GM21515 (cell line): ENCODE data around the gene PTPN2.

Experiments used
- ATAC-seq: cut with Tn5 transposase; IDR thresholded peaks from one replicate; pipeline ENCODE4 v1.9.1; 2021; ENCODE audit not compliant: unreplicated experiment

The PTPN2 gene

DNA sequence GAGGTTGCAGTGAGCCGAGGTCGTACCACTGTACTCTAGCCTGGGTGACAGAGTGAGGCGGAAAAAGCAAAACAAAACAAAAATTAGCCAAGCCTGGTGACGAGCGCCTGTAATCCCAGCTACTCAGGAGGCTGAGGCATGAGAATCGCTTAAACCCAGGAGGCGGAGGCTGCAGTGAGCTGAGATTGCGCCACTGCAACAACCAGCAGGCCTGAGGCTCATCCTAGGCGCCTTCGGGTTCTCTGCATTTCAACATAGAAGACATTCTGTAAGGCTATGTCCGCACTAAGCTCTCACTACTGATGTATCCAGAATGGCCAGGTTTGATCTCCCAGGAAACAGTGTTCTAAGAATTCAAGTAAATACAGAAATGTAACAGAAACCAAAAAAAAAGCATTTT is 23.5 kb downstream of the PTPN2 start:
- ATAC-seq, result no peak

DNA sequence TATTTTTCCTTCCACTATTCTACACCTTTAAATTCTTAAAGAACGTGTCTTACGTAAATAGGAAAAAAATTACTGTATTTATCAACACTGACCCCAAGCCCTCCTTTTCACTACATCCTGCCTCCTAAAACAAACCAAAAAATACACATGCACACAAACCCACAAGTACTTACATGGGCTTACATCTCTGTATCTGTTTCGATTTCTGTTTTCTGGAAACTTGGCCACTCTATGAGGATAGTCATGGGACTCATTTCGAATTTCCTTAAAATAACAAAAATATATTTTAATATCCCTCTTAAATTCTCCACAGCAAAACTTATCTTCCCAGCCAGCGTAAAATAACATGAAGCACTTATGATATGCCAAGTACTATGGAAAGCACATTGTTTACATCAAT is 25.0 kb downstream of the PTPN2 start:
- no peak for ATAC-seq

DNA sequence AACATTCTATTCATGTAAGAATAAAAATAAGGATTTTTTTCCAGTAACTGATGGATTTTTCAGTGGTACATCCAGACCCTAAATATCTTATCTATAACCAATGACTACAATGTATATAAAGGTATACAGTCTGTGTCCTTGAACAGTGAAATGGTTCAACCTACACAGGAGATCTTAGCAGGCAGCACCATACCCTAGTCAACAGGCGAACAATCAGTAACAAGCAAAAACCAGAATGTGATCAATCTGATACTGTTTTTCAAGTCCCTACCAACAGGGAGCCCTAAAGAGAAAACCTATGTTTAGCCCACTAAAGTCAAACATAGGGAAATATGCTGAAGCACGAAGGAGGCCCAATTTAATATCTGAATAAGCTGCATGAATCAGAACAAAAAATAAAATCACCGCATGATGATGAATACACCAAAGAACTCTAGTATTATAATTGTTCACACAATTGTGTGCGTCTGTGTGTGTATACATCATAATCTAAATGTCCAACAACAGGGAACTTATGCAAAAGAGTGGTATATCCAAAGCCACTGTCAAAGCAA is 26.0 kb downstream of the PTPN2 start:
- no peak for ATAC-seq

DNA sequence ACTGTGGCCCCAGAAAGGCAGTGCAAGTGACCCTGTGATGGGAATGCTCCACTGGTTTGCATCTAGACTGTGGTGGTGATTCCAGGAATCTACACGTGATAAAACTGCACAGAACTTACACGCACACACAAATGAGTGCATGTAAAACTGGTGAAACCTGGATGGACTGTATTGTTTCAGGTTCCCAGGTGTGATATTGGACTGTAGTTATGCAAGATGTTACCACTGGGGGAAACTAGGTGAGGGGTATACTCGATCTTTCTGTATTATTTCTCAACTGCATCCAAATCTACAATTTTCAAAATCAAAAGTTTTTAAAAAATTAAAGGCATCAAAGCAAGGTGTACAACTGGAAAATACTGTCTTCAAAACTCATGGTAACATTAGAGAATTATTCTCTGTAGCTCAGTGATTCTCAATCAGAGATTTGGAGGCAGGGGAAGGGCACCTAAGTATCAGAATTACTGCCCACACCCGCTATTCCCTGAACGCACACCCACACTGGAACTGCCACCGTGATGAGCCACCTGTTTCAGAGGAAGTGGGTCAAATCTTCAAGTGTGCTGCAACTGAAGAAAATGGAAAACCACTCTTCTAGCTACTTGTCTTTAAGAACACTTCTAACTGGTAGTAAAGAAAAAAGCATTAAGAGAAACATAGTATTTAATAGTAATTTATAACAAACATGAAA is 26.7 kb downstream of the PTPN2 start:
- no peak for ATAC-seq

DNA sequence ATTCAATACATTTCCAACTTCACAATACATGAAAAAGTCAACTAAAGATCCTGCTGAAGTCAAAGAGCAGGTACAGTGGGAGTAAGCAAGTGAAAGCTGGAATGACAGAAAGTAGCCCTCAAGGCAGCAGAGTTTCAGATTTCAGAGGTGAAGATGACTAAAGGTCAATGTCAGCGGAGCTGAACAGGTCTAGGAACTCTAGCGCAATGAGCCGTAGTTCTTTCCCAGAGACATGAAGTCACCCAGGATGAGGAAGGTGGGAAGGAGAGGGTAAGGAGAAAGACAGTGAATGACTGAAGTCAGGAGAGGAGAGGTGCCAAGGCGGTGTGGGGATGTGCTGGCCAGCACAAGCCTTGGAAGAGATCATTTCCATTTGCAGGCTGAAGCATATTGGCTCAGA is 28.1 kb downstream of the PTPN2 start:
- ATAC-seq, result no peak

DNA sequence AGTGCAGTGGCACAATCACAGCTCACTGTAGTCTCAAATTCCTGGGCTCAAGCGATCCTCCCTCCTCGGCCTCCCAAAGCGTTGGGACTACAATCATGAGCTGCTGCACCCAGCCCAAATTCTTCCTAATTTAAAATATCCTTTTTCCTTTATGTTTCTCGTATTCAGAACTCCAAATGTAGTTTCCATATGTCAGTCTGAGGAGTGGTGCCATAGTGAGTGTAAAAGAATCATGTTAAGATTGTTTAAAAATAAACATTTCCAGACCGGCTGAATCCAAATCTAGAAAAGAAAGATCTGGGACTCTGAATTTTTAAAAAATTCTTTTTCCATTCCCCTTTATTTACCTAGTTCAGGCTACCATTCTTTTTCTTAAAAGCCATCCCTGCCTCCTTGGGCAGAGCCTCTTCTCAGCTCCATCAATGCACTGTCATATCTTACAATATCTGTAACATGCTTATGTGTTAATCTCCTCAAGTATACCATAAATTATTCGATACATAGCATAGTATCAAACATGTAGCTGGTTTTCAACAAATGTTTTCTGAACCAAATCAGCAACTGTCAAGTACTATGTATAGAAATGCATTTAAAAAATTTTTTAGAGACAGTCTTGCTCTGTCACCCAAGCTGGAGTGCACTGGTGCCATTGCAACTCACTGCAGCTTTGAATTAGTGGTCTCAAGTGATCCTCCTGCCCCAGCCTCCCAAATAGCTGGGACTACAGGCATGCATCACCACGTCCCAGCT is 31.3 kb downstream of the PTPN2 start:
- no peak for ATAC-seq

DNA sequence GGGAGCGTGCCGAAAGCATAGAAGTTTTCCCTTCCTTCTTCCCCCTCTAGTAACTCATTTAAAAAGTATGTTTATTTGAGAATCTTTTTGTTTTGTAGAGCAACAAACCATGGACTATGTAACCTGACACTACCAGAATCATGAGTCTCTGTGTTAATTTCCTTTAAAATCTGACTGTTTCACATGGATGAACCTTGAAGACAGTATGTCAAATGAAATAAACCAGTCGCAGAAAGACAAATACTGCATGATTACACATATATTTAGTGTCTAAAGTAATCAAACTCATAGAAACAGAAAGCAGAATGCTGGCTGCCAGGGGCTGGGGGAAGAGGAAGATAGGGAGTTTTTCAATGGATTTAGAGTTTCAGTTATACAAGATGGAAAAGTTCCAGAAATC is 32.3 kb downstream of the PTPN2 start:
- no peak for ATAC-seq

DNA sequence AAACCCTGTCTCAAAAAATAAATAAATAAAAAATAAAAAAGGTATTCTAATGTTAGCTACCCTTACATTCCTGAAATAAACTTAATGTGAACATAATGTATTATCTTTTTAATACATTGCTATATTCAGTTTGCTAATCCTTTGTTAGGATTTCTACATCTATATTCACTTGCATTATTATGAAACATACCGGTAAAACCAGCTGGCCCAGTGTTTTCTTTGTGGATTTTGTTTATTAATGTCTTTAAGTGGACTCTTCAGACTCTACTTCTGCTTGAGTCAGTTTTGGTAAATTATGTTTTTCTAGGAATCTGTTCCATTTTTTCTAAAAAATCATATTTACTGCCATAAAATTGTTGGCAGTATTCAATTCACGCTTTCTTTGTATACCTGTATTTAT is 34.5 kb downstream of the PTPN2 start:
- ATAC-seq, result no peak

DNA sequence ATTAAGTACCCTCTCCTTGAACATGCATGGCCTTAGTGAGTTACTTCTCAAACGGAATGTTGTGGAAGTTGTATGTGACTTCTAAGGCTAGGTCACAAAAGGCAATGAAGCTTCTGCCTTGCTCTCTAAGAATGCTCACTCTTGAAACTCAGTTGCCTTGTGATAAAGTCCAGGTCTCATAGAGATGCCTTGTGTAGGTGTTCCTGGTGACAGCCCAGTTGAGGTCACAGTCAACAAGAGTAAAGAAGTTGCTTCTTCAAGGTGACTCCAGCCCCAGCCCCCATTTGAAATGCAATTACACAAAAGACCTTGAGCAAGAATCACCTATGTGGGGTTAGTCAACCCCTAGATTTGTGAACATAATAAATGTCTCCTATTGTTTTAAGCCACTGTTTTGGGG is 35.6 kb downstream of the PTPN2 start:
- no peak for ATAC-seq

DNA sequence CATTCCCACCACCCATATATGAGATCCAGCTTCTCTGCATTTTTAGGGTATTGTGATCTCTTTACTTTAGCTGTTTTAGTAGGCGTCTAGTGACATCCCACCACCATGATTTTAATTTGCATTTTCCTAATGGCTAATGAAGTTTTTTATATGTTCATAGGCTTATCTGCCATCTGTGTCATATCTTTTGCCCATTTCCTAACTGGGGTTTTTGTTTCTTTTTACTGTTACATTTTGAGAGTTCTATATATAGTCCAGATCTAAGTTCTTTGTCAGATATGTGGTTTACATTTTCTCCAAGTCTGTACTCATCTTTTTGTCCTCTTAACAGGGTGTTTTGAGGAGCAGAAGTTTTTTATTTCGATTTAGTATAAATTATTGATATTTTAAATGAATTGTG is 39.6 kb downstream of the PTPN2 start:
- ATAC-seq, result no peak

DNA sequence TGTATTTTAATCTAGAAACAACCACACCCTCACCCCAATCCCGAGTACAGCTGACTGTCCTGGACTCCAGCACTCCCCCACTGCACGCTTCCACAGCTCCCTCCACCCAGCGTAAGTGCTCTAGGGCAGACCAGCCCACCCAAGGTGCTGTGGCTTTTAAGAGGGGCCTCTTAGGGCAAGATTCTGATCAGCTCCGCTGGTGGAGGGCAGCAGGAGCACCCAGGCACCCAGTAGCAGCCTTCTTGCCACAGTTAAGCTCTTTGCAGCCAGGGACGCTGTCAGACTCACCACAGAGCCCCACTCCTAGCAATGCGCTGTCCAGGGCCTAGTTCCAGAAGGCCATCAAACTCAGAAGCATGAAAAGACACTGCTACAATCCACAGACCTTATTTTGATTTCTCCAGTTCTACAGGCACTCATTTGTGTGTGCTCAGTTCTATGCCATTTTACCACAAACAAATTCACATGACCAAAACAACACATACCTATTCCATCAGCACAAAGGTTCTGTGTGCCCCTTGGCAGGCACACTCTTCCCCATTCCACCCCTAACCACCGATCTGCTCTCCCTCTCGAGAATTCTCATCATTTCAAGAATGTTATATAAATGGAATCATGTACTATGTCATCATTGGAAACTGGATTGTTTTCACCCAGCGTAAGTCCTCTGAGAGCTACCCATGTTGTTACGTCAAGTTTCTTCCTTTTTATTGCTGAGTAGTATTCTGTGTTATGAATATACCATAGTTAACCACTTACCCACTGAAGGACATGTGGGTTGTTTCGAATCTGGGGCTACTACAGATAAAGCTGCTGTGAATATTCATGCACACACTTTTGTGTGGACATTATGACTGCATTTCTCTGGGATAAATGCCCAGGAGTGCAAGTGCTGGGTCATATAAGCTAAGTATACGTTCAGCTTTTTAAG is 40.4 kb downstream of the PTPN2 start:
- ATAC-seq, result no peak

DNA sequence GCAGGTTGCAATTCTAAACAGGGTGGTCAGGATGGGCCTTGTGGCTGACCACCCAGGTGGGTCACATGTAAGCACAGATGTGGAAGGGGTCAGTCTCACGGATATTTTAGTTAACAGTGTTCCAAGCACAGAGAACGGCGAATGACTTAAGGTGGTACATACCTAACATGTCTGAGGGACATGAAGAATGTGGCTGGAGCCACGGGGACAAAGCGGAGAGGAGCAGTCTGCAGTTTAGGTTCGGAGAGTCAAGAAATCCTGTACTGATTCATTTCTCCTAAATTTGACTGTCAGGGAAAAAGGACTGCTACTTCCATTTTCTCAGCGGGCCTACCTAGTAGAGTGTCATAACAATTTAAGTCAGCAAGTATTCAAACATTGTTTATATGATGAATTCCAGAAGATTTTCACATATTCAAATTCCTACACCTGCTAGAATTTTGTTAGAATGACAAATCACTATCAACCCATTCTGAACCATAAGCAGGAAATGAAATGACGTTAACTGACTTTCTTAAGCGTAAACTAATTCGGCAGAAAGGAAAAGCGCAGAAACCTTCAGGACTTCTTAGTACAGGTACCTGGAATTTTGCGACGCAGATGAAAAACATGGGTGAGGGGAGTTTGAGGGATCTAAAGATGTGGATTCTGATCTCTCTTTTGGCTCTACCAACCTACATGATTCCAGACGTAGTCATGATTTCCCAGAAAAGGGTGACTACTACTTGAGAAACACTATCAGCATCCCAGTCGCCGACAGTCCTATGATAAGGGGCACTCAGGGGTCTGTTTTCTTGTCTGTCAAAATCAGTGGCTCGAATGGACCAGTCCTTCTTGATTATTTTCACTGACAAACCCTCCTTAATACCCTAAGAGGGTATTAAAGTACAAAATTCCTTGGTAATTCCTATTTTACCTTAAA is 41.3 kb downstream of the PTPN2 start:
- no peak for ATAC-seq

DNA sequence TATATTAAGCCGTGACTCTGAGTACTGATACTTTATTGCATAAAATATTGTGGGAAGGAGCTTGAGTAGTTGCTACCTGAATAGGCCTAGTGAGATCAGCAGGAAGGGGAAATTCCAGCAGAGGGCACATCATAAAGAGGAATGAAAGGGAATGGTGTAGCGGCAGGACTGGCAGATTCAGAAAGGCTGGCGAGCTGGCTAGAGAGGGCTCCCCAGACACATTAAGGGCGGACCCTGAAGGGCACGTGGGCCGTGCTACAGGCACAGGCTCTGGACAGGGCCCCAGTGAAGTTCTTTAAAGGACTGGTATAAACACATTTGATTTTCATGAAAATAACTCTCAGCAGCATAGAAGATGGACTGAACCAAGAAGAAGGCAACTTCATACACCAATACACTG is 43.0 kb downstream of the PTPN2 start:
- ATAC-seq, result no peak

DNA sequence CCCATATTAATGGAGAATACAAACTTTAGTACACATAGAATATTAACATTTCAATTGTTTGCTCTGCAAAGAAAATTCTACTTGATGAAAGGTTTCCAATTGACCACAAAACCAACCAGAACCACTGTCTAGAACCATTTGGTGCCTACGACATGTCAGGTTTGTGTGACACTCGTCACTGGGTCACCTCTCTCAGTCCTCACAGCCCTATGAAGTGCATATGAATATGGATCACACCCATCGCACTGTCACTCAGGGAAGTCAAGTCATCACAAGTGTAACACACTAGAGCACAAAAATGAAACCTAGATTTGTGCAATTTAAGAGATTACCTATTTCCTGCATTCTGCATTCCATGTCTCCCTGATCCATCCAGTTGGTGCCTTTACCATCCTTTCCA is 43.7 kb downstream of the PTPN2 start:
- ATAC-seq, result no peak

DNA sequence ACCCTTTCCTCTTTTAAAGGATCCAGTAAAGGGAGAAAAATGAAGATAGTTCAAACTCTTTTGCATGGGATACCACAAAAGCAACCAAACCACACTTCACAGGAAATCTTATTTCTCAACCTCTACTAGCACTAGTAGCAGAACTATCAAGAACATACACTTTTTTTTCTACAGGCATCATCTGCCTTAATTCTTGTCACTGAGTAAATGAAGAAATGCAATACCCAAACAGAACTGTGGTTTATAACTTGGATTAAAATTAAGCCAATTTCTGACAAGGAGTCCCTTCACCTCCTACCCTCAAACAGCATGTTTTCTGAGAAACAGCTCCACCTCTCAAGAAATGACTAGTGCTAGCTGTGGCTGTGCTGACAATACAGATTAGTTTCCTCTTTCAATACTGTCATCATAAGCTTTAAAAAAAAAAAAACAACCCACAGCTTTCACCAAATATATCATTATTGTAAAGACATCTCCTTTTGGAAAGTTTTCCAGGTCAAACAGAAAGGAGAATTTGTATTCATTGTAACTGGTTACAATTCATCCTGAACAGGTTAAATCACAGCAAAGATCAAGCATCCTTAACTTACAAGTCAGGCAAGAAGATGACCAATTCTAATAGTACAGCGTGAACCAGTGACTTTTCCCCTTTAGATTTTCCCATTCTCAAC is 44.4 kb downstream of the PTPN2 start:
- peak; percentile 68 for ATAC-seq

DNA sequence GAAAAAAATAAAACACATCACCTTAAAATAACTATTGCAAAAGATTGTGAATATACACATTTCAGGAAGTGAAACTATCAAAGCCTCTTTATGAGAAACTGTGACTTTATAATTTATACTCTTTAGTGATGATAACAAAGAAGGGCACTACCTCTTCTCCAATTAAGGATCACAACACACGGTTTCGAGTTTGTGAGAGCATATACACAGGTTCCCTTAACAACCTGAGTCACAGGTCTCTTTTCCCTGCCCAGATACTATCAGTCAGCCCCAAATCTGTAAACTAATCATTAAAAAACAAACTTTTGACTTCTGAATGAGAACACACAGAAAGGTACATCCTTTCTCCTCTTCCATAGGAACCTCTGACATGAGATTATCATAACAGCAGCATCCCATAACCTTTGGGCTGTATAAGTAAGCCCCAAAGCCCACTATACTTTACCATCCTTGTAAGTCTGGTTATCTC is 44.9 kb downstream of the PTPN2 start:
- ATAC-seq, result peak; percentile 52

DNA sequence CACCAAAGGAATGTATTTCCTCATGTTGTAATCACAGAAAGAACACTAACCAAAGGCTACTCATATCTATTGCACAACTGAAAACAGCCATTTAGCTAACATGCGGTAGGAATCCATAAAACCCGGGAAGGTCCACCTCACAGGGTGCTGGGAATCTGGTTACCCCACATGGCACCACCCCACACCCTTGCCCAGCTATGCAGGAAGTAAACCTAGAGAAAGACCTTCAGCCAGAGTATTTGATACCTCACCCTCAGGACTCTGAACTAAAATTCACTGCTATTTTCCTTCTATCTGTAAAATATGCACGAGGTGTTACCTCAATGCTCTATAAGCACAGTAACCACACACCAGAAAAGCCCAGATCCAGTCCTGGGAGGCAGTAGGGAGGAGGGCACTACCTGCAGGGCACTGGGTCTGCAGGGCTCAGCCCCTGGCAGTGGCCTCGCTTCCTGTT is 45.8 kb downstream of the PTPN2 start:
- ATAC-seq, result no peak

DNA sequence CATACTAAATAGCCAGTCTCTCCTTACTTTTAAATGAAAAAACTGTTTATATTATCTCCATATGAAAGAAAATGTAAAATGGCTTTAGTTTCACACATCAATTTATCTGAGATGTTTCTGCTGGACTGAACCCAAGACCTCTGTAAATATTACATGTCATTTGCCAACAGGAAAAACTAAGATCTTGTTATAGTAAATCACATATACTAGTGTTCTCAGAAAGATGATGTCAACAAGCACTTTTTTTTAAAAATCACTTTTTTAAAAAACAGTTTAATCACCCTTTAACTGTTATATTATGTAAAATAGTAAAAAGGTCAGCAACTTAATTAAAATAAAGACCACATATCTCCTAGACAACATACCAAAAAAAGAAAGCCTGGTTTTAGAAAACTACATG is 46.3 kb downstream of the PTPN2 start:
- no peak for ATAC-seq

DNA sequence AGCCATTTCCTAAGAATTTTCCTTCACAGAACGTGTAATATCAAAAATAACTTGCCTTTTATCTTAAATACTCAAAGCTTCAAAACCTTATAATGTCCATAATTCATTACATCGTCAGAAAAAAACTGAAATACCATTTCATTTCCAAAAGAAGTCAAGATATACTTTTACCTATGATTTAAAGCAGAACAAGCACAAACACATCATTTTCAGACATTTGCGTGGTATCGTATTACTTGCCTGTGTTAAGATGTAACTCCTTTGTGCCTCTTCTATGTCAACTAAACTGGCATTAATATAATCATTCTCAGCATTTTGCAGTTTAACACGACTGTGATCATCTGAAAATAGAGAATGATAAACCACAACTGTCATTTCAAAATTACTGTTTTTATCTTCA is 47.5 kb downstream of the PTPN2 start:
- ATAC-seq, result no peak
